HG02759 (cell line): ENCODE results near the gene SLC25A26.
"Not testable (repeated sequence)": the region's sequence is repeated elsewhere in the genome, so short reads cannot be mapped to it uniquely, and the experiment has no call there.

Experiments
- ATAC-seq: cut with Tn5 transposase; IDR thresholded peaks from one replicate; pipeline ENCODE4 v1.9.1; 2021; ENCODE audit warnings: mild to moderate bottlenecking, moderate library complexity; ENCODE audit not compliant: unreplicated experiment

The SLC25A26 gene

DNA sequence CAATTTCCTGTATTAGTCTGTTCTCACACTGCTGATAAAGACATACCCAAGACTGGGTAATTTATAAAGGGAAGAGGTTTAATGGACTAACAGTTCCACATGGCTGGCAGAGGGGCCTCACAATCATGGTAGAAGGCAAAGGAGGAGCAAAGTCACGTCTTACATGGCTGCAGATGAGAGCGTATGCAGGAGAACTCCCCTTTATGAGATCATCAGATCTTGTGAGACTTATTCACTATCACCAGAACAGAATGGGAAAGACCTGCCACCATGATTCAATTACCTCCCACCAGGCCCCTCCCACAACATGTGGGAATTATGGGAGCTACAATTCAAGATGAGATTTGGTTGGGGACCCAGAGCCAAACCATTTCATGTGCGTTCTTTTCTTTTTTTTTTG is 5.3 kb downstream of the SLC25A26 start:
- not testable (repeated sequence) for ATAC-seq

DNA sequence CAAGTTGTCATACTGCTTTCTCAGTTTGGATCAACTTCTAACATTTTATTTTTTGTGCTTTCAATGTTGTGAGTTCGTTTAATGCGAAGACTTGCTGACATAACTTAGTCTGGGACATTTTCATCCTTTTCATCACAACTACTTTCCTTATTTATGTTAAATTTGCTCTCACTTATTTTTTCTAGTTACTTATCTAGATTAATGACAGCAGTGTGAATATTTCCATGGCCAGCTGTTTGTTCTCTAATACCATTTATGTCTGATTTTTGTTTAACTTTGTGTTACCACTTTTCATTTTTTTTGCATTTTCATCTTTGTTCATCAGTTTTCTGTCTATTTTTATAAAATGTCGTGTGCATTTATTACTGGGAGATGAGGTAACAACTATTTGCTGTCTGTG is 6.2 kb downstream of the SLC25A26 start:
- no peak for ATAC-seq

GRCh38 chr3:66227915-66228314 is 7.1 kb downstream of the SLC25A26 start:
- no peak for ATAC-seq

DNA sequence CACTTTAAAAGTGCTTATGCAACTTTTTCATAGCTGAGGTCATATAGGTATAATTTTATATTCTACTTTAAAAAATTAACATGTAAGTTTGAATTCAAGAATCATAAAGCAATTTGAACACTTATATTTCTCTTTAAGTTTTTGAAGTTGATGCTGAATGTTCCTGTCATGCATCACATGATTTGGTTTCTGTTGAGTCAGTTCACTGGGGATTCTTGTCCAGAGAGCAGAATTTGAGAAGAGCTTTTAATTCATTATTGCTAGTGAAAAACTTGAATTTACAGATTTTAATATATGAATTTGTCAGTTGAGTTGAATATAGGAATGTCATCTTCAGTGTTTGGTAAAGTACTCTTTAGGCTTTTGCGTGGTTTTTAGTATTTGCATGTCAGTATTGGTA is 7.9 kb downstream of the SLC25A26 start:
- ATAC-seq, result peak; percentile 39

DNA sequence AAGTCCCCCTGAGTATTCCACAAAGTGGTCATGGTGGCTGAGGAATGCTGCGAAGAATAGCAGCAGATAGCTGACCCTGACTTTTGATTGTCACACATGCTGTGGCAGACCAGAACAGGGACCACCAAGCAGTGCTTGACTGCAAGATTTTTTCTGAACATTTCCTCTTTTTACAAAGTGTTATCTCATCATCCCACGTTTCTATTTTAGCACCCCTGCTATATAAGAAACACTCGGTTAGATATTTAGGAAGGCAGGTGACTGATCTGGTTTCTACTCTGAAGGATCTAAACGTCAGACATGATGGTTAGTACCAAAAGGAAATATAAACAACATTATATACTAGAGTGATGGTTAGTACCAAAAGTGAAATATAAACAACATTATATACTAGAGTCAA is 9.1 kb downstream of the SLC25A26 start:
- no peak for ATAC-seq

DNA sequence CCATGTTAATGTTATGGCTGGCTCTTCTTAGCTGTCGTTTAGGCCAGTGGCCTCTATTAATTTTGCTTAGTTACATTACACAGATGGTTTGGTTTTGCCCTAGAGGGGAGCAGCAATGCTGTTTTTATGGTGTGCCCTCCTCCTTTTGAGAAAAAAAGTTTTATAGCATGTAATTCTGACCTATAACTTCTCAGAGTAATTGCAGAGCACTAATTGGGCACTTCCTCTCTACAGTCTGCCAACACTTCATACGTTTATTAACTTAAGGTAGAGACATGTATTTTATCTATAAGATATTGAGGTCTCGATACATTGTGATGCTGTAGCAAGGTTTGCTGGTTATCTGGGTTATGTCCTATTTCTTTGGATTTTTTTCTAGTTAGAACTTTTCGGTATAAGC is 12.2 kb downstream of the SLC25A26 start:
- ATAC-seq, result no peak

GRCh38 chr3:66236281-66236680 is 15.5 kb downstream of the SLC25A26 start:
- ATAC-seq, result no peak

DNA sequence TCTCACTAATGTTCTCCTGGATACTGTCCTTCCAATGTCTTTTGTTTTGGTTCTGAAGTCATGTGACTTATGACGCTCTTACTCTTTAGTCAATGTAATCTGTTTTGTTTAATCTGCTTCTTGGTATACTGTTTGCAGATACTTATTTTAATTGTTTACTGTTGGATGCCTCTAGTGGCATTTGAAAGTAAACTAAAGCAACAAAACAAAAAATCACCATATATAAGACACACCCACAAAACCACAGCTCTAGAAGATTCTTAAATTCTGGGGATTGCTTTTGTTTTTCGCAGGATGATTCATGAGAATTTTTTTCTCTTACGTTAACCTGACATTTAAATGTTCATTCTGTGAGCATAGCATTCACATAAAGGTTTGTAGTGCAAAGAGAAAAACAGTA is 16.8 kb downstream of the SLC25A26 start:
- ATAC-seq, result no peak

GRCh38 chr3:66239513-66240123 is 18.8 kb downstream of the SLC25A26 start:
- no peak for ATAC-seq

DNA sequence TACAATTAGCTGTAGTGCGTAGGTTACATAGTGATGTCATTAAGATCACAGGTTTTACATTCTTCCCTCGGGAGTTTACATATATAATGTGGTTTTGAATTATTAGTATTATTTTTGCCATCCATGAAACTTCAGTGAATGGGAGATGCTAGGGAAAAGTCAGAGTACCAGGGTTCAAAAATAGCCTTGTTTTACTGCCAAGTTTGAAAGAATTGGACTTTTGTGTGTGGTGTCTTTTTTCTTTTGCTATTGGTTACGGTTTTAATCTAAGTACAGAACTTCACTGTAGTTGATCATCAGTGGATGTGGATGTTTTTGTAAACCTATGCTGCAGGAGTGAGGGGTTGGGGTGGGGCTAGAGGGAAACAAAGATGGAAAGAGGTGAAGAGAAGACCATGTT is 20.7 kb downstream of the SLC25A26 start:
- ATAC-seq, result no peak

DNA sequence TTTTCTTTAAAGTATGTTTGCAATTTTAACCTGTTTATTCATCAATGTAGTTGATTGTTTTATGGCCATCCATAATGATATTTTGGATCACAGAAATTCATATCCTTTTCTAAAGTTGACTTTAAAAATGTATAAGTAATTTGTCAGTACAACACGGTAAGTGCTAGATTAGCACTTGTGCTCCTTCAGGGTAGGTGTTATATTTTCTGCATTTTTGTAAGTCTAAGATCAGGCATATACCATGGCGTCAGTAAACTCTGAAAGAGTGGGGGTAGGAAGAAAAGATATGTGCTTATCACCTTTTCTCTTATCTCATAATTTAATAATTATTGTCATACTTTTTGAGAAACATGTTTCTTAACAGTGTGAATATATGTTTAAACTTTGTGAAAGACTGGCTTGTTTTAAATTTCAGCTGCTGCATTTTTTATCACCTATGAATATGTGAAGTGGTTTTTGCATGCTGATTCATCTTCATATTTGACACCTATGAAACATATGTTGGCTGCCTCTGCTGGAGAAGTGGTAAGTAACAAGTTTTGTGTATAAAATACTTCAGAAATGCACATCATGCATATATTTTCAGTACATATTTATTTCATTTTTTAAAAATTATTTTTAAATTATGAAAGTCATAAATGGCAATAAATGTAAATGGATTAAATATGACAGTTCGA is 22.1 kb downstream of the SLC25A26 start:
- ATAC-seq, result no peak

DNA sequence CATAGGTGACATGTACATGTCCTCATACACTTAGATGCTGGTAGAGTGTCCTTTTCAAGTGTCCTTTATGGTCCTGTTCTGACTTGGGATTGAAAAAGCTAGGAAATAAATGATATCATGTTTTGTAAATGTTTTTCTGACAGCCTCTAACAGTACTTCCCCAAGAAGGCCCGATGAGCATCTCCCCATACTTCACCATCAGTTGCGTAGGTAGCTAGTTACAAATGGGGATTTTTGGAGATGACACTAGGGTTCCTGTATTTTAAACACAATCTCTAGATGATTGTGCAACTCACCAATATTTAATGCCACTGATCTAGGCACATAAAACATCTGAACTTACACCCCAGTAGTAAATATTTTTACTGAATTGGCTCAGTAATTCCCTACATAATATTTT is 27.8 kb downstream of the SLC25A26 start:
- ATAC-seq, result no peak

DNA sequence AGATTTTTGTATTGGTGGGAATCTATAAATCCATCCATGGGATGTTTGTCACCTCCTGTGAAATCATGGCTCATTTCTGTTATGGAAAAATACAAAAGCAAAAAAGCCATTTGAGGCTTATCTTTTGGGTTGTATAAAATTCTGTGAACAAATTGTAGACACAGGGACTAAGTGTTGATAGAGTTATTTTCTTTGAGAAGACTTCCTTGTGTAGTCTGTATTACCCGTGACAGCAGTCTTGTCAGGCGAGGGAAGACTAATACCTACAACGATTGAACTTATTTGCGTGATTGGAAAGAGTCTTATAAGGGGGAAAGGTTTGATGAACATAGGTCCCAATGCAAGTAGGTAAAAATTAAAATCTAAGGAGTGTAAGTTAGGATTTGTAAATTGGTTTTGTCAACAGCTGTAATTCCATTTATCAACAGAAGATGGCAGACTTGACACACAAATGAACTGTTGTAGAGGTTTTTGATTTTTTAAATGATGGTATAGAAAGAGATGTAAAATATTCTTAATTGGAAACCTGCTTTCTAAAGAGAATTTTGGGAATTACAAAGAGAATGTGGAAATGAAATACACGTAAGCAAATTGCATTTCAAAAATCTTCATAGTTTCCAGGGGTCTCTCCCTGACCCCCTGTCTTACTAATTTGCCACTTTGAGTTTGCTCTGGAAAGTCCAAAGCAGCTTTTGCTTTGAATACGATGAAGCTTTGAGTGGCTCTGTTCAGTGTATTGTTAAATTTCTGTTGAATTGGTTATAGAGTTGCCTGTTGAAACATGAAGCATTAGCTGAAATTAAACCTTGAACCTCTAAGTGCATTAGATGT is 33.2 kb downstream of the SLC25A26 start:
- no peak for ATAC-seq

- no peak for ATAC-seq
Measured at GRCh38 chr3:66255865-66256264, 35.1 kb downstream of the SLC25A26 start.

DNA sequence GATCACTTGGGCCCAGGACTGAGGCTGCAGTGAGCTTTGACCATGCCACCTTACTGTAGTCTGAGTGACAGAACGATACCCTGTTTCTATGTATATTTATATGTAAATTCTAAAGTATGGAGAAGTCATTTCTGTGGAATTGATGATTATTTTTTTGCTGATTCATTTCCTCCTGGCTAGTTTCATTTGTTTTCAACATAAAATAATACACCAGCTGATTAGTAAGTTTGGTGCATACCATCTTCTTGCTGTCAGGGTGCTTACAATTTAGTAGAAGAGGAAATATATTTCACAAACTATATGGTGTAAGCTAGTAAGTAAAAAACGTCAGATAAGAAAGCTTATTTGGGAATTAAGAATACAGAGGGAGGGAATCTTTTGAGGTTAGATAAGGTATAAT is 36.0 kb downstream of the SLC25A26 start:
- ATAC-seq, result no peak

DNA sequence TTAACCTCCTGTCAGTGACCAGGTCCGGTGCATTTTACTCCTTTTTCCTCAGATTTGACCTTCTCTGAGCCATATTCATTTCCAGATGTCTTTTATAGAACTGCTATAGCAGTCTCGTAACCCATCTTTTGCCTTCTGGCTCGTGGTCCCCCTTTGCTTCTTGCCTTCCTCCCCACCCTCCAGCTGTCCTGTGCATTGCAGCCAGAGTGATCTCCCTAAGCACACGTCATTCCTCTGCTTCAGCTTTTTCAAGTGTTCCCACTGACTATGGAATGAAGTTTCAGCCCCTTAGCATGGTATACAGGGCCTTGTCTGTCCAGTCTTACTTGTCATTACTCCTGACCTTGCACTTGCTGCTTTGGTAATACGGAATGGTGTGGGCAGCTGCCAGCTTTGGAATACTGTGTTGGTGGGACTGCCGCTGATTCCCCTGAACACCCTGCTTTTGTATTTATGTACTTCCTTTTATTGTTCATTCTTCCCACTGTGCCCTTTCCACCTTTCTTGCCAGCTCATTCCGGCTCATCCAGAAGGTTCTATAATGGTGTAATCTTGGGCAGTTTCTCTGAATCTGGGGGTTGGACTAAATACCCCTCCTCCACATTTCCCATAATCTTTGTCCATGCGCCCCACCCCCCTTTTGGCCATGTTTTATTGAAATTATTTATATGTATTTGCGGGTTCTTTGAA is 38.9 kb downstream of the SLC25A26 start:
- ATAC-seq, result no peak

DNA sequence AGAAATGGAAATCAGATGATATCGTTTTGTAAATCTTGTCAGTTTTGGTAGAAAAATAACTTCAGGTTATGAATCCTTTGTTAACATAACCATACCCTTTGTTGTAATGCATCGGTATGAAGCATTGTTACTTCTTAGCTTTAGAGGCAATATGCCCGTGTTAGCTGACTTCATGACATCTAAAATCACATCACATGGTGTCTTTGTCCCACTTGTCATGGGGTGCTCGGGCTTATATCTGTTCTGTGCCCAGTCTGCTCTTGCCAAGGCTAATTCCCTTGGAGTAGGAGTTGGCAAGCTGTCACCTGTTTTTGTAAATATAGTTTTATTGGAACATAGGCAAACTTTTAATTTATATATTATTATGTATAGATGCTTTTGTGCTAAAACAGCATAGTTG is 39.6 kb downstream of the SLC25A26 start:
- ATAC-seq, result no peak

DNA sequence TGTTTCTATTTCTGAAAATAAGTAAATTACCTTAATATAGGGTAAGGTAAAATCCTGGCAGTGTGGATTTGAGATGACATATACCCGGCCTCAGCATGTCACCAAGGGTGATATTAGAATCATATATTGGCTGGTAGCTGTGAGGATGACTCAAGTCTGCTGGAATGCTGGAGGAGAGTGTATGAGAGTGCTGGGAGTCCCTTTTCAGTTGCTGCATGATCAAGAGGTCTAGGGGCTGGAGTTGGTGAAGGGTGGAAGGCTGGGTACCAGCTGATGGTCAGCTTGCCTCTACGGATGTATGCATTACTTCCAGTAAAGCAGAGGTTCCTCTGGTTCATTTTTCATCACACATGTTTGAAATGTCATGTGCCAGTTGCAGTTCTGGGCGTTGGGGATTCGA is 40.6 kb downstream of the SLC25A26 start:
- no peak for ATAC-seq

- no peak for ATAC-seq
Measured at GRCh38 chr3:66265649-66266048, 44.8 kb downstream of the SLC25A26 start.

GRCh38 chr3:66266551-66266950 is 45.8 kb downstream of the SLC25A26 start:
- no peak for ATAC-seq

GRCh38 chr3:66267031-66267430 is 46.2 kb downstream of the SLC25A26 start:
- no peak for ATAC-seq
